DND-41 (cell line): ENCODE data around the gene PTPRCAP.
A peak's percentile ranks its signal among the peaks of the same experiment; 100 is the strongest.

ENCODE experiments used
- CTCF ChIP-seq: IDR thresholded peaks from 2 replicates; pipeline ENCODE4 v1.5.1; 2012; ENCODE audit warnings: borderline replicate concordance, low read length, moderate library complexity, mild to moderate bottlenecking; ENCODE audit not compliant: poor library complexity, severe bottlenecking; ENCODE audit errors: extremely low read depth
- EZH2 ChIP-seq: IDR thresholded peaks from 3 replicates; pipeline ENCODE4 v1.6.1; 2012; ENCODE audit warnings: borderline replicate concordance, low read depth, mild to moderate bottlenecking, moderate library complexity, low read length, inconsistent platforms; ENCODE audit not compliant: severe bottlenecking

DNA sequence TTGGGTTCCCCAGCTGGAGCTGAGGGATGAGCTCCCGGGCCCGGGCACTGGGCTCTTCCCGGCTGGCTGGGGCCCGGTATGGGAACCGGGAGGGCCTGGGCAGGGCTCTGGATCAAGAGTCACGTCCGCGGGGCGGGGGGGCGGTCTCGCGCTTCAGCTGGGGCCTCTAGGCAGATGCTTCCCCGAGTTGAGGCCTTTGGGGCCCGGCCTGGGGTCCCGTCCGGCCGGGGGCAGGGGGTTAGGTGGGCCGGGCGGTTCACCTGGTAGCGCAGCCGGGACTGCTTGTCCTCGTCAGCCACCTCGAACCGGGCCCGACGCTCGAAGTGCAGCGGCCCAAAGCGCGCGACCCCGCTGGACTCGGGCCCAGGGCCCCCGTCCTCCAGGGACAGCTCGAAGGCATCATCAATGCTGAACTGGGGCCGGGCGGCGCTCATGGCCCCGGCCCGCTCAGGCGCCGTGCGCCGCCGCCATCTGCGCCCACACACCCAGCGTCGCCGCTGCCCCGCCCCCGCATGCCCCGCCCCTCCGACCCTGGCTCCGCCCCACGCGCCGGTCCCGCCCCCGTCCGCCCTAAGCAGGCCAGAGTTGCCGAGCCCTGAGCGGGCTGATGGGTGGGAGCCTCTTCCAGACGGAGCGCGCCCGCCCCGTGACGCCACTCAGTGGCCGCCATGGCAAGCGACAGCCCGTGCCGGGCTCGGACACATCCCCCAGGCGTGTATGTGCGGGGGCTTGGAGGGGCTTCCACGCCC, 31.5 kb upstream of the PTPRCAP start, which contains the start of gene TMEM134:
- TF ChIP-seq CTCF (peak; percentile 77), EZH2 (no peak)
